Left colon (tissue), 2 donors: ENCODE data around the gene JDP2. TPM values are rescaled to one million over a fixed set of nuclear protein-coding genes. Genes with fewer than 3 reads are reported as not detected.

Experiments used
- ATAC-seq: fragments of 200-7000 bp; cut with Tn5 transposase; one replicate; pipeline ENCODE4 v1.9.1; 2020; ENCODE audit warnings: mild to moderate bottlenecking, moderate library complexity
- DNase-seq, 2 donors: peaks; one replicate each; pipeline ENCODE4 v3.0.0-alpha.2; 2020
- intact Hi-C, 2 donors: fragments of 100-400 bp; cut with DNase I in 1 of 2; cut with micrococcal nuclease in 1 of 2; formaldehyde crosslinking; loops; one replicate each; pipeline versions ENCODE4 v1.11.2 to v1.14.0; 2022; cut with DNase I, micrococcal nuclease
- total RNA-seq, 2 donors: library from RNA; stranded (reverse); fragmentation: NEBNext Ultra II Directional; extraction: Animal tissue kit (Norgen Biotek cat#: 25700); gene quantifications; one replicate each; pipeline ENCODE4 v1.2.1, GENCODE V29; 2021
- donor health status: DM: no; HTN: no; CAD: no.
- donor health status: DM: yes; HTN: yes; CAD: no.

Gene JDP2
- total RNA-seq, 2 donors from 2014 or later: 29.5 to 40.1 TPM

DNA sequence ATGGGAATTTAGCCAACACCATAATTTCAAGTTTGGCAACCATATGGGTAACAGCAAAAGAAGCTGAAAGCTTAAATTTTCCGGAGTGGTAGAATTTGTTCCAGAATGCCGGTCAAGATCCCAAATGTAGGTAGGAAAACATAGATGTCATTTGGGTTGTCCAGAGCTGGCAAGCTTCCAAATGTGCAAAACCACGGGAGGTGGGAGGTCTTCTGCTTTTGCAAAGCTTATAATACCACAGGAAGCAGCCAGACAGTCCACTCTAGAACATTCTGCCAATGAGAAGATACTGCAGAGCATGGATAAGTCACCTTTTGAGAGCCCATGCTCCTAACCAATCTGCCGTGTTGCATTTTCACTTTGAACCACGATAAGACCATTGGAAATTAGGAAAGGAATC is 68.1 kb downstream of the JDP2 start:
- ATAC-seq: no peak
- intact Hi-C loops: no loop called here

DNA sequence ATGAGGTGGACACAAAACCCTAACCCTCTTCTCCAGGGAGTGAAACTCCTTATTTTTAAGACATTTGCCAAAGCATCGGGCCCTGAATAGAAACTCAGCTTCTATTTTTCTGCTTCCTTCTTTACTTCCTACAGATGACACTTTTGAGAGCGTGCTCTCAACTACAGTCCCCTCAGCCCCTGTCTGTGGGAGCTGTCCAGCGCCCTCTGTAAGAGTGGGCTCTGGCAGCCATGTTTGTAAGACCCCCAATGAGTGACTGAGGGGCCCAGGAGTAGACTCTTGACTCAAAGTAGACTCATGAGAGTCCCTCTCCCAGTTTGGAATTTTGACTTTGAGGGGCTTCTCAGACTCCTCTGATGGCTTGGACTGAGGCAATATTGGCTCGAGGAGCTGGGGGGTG is 68.9 kb downstream of the JDP2 start:
- intact Hi-C loops: no loop called here
- no peak for ATAC-seq
- DNase-seq: no peak

More for the DNA sequence above, 68.1 kb downstream of the JDP2 start:
- DNase-seq: no peak

DNA sequence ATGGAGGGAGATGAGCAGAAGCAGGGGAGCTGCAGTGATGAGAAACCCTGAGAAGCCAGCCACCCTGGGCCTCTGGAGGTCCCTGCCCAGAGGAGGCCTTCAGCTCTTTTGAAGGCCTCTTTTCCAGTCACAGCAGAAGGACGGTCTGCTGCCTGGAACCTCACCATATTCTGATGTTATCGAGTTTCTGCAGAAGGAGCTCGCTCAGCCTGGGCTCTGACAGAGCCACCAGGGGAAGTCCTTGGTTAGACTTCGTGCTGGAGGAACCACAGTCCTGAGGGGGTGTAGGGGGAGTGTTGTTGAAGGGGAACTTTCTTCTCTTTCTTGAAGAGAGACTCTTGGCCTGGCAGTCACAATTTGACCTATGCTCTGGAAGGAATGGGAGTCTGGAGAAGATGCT is 69.4 kb downstream of the JDP2 start:
- intact Hi-C loops: no loop called here
- no peak for ATAC-seq
- DNase-seq: no peak

DNA sequence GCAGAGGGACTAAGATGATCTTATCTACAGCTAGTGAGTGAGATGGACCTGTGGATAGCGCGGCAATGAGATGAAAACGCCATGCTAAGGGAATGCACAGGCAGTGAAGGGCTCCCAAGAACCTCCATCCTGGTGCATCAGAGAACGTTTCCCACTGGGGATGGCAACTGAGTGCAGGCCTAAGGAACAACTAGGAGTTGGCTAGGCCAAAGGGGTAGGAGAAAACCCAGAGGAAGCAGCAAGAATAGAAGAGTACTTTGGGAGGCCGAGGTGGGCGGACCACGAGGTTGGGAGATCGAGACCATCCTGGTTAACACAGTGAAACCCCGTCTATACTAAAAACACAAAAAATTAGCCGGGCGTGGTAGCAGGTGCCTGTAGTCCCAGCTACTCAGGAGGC is 69.9 kb downstream of the JDP2 start:
- no peak for DNase-seq
- no peak for ATAC-seq
- intact Hi-C loops: no loop called here

DNA sequence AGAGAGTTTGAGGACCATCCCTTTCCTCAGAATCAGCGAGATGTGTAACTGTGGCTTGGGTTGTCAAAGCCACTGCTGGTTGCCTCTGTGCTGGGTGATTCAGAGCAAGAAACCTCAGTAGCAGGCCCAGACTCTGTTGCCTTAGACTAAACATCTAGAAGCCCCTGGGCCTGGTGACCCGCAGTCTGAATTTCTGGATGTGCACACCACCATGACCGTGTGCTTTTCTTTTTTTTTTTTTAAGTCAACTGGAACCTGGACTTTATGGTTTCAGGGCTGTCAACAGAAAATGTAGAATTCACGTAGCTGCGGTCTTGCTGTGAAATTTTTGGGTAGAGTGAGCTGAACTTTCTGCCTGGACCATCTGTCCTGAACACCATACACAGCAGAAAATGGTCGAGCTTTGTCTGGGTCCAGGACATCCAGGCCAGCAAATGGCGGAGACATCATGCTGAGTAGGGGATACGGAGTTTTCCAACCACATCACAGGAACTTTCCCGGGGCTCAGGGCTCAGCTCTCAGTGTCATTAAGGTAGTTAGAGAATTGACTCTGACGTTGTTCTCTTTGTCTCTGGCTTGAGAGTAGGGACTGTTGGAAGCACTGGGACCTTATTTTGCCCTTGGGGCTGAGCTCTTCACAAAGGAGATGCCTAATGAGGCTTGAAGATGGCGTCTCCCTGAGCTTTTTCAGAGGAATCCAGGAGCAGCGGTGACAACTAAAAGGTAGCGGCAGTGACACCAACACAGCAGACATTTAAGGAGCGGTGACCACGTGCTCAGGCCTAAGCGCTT is 71.5 kb downstream of the JDP2 start:
- DNase-seq (no peak), ATAC-seq (no peak)
- intact Hi-C loops: no loop called here

DNA sequence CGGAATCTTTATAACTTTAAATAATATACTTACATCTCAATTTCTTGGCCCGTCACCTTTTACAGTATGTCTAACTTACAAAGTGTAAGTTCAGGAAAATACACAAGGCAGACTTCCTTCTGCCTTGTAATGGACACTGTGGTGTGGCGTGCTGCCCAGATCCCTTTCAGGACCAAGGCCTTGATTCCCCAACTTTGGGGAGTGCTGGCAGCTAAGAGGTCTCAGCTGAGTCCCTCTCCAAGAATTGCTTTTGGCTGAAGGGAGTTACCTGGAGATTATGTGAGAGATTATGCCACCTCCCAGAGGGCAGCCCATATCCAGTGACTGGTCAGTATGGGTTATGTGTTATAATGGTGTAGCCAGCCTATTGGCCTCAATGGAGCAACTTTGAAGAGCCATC is 73.3 kb downstream of the JDP2 start:
- intact Hi-C loops: no loop called here
- DNase-seq: no peak
- no peak for ATAC-seq

DNA sequence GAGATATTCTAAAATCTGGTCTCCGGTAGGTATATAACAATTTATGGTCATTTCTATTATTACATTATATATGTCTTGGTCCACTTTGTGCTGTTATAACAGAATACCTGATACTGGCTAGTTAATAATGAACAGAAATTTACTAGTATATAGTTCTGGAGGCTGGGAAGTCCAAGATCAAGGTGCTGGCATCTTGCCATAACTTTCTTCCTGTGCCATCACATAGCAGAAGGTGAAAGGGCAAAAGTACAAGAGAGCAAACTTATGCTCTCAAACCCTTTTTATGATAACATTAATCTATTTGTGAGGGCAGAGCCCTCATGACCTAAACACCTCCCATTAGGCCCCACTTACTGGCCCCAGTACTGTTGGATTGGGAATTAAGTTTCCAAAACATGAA is 76.6 kb downstream of the JDP2 start:
- ATAC-seq: peak; percentile 54
- intact Hi-C loops: no loop called here
- no peak for DNase-seq

DNA sequence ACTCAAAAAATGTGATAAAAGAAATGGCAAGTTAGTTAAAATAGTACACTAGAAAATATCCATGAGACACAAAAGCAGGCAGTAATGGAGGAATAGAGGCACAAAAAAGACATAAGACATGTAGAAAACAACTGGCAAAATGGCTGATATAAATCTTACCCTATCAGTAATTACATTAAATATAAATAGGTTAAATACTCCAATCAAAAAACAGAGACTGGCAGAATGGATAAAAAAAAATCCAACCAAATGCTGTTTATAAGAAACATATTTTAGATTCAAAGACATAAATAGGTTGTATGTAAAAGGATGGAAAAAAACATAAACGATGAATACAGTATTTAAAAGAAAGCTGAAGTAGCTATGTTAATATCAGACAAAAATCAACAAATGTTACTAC is 79.1 kb downstream of the JDP2 start:
- intact Hi-C loops: no loop called here
- ATAC-seq (no peak), DNase-seq (no peak)

DNA sequence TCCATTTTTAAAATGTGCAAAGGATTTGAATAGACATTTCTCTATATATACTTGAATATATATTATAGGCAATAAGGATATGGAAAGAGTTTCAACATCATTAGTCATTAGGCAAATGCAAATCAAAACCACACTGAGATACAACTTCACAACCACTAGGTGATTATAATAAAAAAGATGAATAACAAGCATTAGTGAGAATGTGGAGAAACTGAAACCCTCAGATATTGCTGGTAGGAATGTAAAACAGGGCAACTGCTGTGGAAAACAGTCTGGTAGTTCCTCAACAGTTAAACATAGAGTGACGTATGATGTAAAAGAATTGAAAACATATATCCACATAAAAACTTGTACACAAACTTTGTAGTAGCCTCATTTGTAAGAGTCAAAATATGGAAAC is 82.7 kb downstream of the JDP2 start:
- ATAC-seq (no peak), DNase-seq (no peak)
- intact Hi-C loops: no loop called here

DNA sequence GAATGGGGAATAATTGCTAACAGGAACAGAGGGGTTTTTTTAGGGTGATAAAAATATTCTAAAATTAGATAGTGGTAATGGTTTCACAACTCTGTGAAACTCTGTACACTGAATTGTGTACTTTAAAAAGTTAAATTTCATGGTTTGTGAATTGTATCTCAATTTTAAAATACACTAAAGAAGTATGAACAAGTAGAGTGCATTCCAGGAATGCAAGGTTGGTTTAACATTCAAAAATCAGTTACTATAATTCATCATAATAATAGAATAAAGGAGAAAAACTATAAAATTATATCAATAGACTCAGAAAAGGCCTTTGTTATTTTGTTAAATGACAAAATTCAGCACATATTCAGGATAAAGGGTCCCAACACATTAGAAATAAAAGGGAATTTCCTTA is 83.4 kb downstream of the JDP2 start:
- intact Hi-C loops: no loop called here
- ATAC-seq (no peak), DNase-seq (no peak)

DNA sequence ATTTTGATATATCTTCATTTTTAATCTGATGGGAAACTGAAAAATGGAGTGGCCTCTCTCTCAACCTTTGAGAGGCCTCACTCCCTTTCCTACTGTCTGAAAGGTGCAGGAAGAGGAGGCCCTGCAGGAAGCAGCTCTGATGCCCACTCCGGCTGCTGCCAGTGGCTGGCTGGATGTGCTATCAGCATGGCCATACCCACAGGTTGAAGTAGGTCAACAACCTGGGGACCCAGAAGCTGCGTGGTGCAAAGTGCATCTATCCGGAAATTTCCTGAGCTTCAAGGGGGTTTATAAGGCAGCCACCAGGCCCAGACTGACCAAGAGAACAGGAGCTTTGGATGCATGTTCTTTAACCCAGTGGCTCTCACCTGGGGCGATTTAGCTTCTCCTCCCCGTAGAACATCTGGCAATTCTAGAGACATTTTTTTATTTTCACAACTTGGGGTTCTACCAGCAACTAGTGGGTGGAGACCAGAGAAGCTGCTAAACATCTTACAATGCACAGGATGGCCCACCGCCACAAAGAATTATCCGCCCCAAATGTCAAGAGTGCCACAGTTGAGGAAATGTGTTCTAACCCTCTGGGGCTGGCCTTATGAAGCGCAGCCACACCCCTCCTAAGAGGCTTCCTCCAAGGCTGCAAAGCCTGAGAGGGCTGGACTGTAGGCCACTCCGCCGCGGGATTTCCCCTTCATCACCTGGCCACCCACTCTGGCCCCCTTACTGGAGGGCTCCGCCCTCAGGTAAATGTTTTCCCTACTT is 86.3 kb downstream of the JDP2 start:
- intact Hi-C loops: no loop called here
- no peak for DNase-seq
- no peak for ATAC-seq

DNA sequence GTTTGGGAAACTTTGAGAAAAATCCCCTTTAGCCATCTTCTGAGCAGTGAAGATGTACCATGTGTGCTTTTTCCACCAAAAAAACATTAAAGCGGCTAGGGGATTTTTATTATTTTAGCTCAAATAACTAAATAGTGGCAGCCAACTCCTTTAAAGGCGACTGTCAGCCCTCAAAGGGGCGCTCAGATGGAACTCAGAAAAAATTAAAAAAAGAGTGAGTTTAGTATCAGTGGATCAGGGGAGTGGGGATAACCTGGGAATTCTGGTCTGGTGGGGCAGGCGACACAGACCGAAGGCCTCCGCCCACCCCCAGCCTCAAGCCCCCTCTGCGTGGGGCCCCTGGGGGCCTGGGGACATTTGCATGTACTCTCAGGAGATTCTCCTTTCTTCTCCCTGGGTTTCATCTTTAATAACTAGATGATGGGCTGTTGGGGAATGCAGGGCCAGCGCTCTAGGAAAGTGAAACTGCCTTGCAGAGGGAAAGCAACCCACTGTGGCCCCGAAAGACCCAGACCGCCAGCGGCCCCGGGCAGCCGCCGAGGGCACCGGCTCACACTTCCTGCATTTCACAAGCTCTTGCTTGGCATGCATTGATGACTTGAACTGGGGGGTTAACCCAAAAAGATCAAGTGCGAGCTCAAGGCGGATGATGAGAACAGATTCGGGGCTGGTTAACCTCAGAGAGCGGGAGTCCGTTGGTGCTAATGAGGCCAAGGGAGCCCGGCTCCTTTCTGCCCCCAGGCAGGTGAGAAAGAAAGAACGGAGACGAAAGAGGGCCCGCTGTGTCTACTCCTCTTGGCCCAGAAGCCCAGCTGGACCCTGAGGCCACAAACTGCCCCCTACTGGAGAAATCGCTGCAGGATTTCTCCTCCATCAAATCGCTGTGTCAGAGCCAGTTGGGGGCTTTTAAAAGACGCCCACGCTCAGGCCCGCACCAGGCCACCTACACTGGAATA is 87.1 kb downstream of the JDP2 start:
- ATAC-seq: no peak
- DNase-seq: peak in 1 of 2 donors; percentile 37
- intact Hi-C loops: no loop called here

DNA sequence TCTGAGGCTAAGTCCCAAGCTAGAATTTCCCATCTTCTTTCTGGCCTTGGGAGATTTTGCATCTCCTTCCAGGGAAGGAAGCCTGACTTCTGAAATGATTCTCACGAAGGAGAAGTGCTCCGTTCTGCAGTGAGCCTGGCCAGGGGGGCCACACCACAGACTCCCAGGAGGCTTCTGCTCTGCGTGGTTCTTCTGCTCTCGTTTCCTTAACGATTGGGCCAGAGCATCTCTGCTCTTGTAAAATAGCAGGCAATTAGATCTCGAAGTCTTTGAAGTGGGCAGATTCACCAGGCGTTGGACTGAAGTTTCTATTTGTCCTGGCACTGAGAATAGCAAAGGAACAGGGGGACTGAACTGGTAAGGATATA is 87.8 kb downstream of the JDP2 start:
- DNase-seq (no peak), ATAC-seq (no peak)
- intact Hi-C loops: no loop called here

DNA sequence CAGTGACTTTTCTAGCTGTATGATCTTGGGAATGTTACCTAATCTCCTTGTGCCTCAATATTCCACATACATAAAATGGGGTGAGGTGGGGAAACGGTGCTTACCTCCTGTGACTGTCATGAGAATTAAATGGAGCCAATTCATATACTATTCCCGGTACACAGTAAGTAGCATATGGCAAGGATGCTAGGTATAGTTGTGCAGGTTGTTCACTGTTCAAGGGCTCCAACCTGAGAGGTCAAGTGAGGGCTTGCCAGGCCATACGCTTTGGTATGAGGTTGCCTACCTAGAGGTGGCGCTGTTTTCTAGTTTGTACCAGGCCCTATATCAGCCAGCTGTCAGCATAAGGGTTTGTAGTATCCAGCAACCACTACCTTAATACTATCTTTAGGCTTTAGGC is 90.8 kb downstream of the JDP2 start:
- no peak for DNase-seq
- intact Hi-C loops: no loop called here
- peak; percentile 51 for ATAC-seq

DNA sequence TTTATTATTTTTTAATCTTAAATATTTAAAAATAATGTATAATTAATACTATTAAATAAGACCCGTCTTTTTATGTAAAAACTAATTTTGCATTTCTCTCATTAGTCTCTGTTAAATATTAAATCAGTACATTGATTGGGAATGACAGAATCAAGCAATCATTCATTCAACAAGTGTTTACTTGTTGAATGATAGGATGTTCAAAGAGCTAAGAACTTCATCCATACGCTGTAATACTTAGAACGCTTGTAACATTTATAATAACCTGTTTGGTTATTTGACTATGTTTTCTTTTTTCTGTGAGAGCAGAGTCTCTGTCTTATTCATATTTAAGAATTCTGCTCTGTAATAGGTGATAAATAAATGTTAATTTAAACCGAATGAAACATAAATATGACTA is 91.6 kb downstream of the JDP2 start:
- intact Hi-C loops: no loop called here
- DNase-seq (no peak), ATAC-seq (no peak)

DNA sequence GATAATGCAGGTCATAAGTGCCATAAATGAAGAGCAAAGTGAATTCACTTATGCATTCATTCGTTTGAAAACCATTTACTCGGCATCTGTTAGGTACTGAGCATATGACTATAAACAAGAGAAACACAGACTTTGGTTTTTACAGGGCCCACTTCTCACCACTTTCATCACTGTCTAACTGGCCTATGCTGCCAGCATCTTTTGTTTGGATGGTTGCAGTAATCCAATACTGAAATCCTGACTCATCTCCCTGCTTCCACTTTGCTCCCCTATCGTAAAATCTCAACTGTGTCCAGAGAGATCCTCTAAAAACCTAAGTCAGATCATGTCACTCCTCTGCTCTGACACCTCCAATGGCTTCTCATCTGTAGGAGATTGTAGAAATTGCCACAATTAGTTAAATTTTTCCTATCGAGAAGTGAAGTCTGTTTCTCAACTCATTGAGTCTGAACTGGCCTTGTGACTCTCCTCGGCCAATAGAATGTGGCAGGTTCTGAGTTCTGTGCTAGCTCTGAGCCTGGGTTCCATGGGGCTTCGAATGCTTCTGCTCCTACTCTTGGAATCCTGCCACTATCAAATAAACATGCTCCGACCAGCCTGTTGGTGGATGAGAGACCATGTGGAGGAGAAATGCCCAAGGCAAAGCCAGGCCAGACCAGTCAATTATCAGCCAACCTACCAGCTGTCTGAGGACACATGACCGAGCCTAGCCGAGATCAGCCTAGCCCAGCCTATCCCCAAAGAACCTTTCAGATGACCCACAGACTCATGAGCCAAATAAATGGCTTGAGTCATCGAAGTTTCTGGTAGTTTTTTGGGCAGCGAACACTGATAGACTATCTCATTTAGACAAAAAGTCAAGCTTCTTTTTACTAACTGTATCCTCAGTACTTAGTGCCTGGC is 92.3 kb downstream of the JDP2 start:
- ATAC-seq (no peak), DNase-seq (no peak)
- intact Hi-C loops: no loop called here

DNA sequence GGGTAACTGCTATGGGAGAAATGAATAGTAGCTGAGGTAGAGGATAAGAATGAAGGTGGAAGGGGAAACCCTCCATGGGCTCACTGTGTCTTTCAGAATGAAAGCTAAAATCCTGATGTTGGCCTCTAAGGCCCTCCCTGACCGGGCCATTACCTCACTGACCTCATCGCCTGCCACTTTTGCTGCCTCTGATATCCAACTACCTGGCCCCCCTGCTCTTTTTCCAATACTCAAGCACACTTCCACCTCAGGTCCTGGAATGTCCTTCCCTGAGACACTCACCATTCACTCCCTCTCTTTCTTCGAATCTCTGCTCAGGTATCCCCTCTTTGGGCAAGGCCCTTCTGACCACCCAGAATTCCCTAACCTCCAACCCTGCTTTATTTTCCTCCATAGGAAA is 93.0 kb downstream of the JDP2 start:
- intact Hi-C loops: no loop called here
- DNase-seq (no peak), ATAC-seq (no peak)

DNA sequence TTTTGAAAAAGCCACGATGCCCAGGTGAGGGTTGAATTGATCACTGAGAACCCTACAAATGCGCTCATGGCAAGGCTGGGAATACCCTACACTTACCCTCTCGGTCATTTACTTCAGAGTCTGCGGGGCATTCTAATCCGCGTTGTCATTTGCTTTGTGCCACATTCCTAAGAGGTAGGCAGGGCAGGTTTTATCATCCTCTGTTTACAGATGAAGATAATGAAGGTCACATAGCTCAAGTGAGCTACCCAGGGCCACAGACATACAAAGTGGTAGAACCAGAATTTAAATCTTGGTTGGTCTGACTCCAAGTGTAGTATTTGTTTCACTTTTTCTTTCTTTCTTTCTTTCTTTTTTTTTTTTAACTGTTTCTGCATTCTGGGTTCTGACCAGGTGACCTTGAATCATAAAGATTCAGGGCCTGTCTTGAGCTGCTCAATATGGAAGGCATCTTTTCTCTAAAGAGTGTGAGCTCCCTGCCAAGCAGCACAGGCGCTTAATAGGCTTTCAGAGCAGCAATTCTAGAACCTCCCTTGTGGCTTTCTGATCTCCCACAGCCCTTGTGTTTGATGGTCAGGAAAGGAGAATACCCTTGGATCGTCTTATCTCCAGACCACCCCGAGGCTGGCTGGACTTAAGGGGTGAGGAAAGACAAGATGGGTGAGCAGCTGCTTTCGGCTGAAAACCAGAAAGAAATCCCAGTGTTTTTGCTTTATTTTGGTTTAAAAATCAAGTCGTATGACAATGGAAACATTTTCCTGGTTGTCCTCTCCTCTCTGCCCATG is 93.8 kb downstream of the JDP2 start:
- DNase-seq (no peak), ATAC-seq (peak; percentile 63)
- intact Hi-C loops: no loop called here
